Measurements from ENCODE around the gene TUBGCP6.

Gene TUBGCP6

GRCh38 chr22:50244420-50245213 is at the start of gene TUBGCP6:
Gene TUBGCP6, minus strand, starts transcription at chr22:50245023. Its CDS starts 564 bp downstream, at chr22:50244459.
- TF ChIP-seq POLR2A (IDR thresholded peaks at IDR 0.05; ENCODE audit: low read length) (peak; percentile 86), GATA1 (IDR thresholded peaks at IDR 0.05; ENCODE audit: low read depth, low read length) (no peak)
- peak; percentile 96 to 97 for DNase-seq

- TF ChIP-seq POLR2A (IDR thresholded peaks at IDR 0.05; ENCODE audit: low read length) (no peak), GATA1 (IDR thresholded peaks at IDR 0.05; ENCODE audit: low read depth, low read length) (no peak)
- no peak for DNase-seq
Measured at GRCh38 chr22:50294319-50294656, 49.5 kb upstream of the TUBGCP6 start.

GRCh38 chr22:50293441-50294318 is 48.9 kb upstream of the TUBGCP6 start:
- no peak for DNase-seq
- TF ChIP-seq GATA1 (IDR thresholded peaks at IDR 0.05; ENCODE audit: low read depth, low read length), result no peak
- TF ChIP-seq POLR2A (IDR thresholded peaks at IDR 0.05; ENCODE audit: low read length), result no peak

- DNase-seq, result no peak
- TF ChIP-seq GATA1 (IDR thresholded peaks at IDR 0.05; ENCODE audit: low read depth, low read length), result no peak
- TF ChIP-seq POLR2A (IDR thresholded peaks at IDR 0.05; ENCODE audit: low read length), result no peak
Measured at GRCh38 chr22:50292643-50293440, 48.0 kb upstream of the TUBGCP6 start.

GRCh38 chr22:50289942-50290630 is 45.3 kb upstream of the TUBGCP6 start:
- no peak for DNase-seq
- TF ChIP-seq GATA1 (IDR thresholded peaks at IDR 0.05; ENCODE audit: low read depth, low read length), result no peak
- no peak for TF ChIP-seq POLR2A (IDR thresholded peaks at IDR 0.05; ENCODE audit: low read length)

GRCh38 chr22:50289151-50289941 is 44.5 kb upstream of the TUBGCP6 start:
- TF ChIP-seq GATA1 (IDR thresholded peaks at IDR 0.05; ENCODE audit: low read depth, low read length) (no peak), POLR2A (IDR thresholded peaks at IDR 0.05; ENCODE audit: low read length) (no peak)
- DNase-seq, result no peak

GRCh38 chr22:50287731-50288130 is 42.9 kb upstream of the TUBGCP6 start:
- no peak for DNase-seq
- TF ChIP-seq POLR2A (IDR thresholded peaks at IDR 0.05; ENCODE audit: low read length) (no peak), GATA1 (IDR thresholded peaks at IDR 0.05; ENCODE audit: low read depth, low read length) (no peak)

- TF ChIP-seq POLR2A (IDR thresholded peaks at IDR 0.05; ENCODE audit: low read length), result no peak
- no peak for TF ChIP-seq GATA1 (IDR thresholded peaks at IDR 0.05; ENCODE audit: low read depth, low read length)
- DNase-seq, result no peak
Measured at GRCh38 chr22:50286701-50287318, 42.0 kb upstream of the TUBGCP6 start.

- TF ChIP-seq POLR2A (IDR thresholded peaks at IDR 0.05; ENCODE audit: low read length) (no peak), GATA1 (IDR thresholded peaks at IDR 0.05; ENCODE audit: low read depth, low read length) (no peak)
- DNase-seq, result no peak
Measured at GRCh38 chr22:50286275-50286674, 41.5 kb upstream of the TUBGCP6 start.

- no peak for DNase-seq
- TF ChIP-seq GATA1 (IDR thresholded peaks at IDR 0.05; ENCODE audit: low read depth, low read length), result no peak
- TF ChIP-seq POLR2A (IDR thresholded peaks at IDR 0.05; ENCODE audit: low read length), result no peak
Measured at GRCh38 chr22:50285568-50286229, 40.9 kb upstream of the TUBGCP6 start.

- DNase-seq, result no peak
- TF ChIP-seq POLR2A (IDR thresholded peaks at IDR 0.05; ENCODE audit: low read length) (no peak), GATA1 (IDR thresholded peaks at IDR 0.05; ENCODE audit: low read depth, low read length) (no peak)
Measured at GRCh38 chr22:50284479-50284878, 39.7 kb upstream of the TUBGCP6 start.

- DNase-seq, result no peak
- TF ChIP-seq POLR2A (IDR thresholded peaks at IDR 0.05; ENCODE audit: low read length) (no peak), GATA1 (IDR thresholded peaks at IDR 0.05; ENCODE audit: low read depth, low read length) (no peak)
Measured at GRCh38 chr22:50283821-50284220, 39.0 kb upstream of the TUBGCP6 start.
